HG03342 (cell line): ENCODE data around the gene NSG2.

Source experiments
- ATAC-seq: cut with Tn5 transposase; IDR thresholded peaks from one replicate; pipeline ENCODE4 v1.9.1; 2021; ENCODE audit warnings: mild to moderate bottlenecking, moderate library complexity; ENCODE audit not compliant: unreplicated experiment

The NSG2 gene

DNA sequence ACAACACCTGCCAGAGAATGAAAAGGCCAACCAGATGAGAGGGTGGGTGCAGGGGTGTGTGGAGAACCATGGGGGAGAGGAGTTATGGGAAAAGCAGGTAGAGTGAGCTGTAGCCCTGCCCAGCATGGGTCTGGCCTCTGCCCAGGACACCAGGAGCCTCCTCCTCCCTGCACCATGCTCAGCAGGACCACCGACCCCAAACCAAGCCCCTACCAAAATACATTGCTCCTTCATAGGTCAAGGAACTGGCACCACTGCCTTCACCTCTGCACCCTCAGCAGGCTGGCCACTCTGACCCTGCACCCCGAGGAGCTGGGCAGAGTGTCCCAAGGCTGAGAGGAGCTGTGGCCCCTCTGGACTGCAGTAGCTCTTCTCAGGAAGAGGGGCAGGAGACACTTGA lies 102.0 kb downstream of the NSG2 start:
- ATAC-seq: no peak

DNA sequence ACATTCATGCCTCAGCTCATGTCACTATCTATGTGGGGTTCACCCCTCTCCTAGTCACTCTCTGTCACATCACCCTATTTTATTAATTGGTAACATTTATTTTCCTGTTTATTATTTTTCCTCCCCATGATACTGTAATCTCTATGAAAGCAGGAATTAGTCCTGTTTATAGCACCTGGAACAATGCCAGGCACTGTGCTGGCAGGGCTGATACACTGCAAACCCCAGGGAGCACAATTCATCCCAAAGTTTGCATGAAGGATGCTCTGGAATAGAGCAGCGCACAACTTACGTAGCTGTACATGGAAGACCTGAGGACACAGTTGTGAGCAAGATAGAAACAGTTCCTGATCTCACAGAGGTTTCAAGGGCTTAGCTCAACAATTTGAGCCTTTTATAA lies 103.2 kb downstream of the NSG2 start:
- ATAC-seq: no peak

DNA sequence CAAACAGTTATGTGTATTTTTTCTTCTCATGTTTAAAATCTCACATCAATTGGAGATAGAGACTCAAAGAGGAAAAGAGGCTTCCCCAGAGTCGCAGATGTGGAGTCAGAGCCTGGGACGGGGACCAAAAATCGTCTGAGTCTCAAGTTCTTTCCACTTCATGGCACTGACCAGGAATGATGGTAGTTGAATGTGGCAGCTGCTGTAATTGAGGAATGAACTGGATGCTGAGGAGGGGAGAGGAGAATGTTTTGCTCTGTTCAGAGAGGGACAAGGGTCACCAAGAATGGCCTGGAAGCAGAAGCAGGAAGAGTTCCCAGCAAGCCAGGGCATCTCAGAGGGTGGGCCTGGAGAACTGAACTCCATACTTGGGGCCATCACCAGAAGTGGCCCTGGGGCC lies 103.9 kb downstream of the NSG2 start:
- ATAC-seq: no peak

DNA sequence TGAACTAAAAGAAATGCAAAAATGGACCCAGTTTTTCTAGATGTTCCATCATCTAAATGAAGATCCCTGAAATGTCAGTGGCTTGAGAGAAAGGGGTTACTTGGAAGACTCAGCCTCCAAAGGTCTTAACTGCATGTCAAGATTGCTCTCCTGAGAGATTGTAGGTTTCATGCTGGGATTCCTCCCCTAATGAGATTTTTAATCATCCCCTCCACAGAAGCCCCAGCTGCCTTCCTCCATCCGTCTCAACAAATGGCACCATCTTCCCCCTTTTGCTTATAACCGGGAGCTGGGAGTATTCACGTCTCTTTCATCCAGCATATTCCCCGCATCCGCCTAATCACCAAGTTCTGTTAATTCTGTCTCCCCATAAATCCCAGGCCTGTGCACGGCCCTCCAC lies 104.5 kb downstream of the NSG2 start:
- no peak for ATAC-seq

DNA sequence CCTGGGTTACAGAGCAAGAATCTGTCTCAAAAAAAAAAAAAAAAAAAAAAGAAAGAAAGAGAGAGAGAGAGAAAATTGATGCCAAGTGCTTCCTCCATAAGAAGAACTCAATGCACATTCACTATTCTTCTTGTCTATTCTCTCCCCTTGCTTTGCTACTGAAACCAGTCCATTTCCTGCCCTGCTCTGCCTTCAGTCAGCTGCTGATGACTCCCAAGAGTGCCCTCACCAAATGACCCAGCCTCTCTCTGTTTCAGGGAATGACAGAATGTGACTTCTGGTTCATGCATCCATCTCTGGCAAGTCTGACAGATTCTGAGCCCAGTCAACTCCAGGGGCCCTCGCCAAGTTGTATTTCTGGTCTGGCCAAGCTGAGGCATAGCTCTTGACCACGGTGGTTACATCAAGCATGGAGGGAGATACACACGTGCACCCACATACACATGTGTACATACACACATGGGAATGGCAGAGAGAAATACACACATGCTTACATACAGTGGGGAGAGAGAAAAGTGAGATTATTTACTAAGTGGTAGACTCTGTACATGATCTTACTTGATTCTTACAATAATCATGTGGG lies 106.2 kb downstream of the NSG2 start:
- no peak for ATAC-seq

DNA sequence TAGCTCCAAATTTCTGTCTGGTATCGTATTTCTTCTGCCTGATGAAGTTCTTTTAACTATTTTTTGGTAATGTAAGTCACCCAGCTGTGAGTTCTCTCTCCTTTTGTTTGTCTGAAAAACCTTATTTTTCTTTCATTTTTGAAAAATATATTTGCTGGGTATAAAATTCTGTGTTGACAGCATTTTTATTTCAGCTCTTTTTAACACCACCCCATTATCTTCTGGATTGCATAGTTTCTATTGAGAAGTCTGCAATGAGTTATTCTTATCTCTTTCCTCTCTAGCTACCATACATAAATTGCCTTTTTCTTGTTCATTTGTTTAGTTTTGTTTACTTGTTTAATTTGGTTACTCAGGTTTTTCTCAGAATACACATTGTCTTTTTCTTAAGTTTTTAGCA lies 109.1 kb downstream of the NSG2 start:
- no peak for ATAC-seq

DNA sequence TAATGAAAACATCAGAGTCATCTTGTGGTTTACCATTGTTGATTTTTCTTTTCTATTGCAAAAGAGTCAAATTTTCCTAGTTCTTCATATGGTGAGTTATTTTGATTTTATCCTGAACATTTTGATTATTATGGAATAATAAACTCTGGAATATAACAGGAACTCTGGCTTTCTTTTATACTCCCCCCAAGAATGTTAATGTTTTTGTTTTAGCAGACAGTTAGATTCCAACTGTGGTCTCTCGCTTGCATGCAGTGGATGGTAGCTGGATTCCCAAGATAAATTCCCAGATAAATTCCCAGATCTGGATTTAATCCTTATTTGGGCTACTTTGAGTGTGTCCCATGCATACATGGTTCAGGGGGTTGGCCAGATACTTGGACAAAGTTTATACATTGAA lies 109.8 kb downstream of the NSG2 start:
- ATAC-seq: no peak

DNA sequence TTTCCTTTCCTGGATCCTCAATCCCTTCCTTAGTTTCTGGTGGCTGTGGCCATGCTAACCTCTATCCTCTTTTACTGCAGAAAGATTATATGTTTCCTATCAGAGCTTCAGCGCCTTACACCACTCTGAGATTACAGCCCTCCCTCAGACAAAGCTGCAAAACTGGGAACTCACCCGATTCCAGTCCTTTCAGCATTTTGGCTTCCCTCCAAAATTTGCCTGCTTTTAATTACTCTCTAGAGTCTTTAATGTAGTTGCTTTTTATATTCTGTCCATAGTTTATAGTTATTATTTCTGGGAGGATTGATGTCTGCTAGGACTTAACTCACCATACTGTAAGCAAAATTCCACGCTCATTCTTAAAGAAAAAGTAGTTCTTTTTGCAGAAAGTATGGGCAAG lies 110.2 kb downstream of the NSG2 start:
- no peak for ATAC-seq

DNA sequence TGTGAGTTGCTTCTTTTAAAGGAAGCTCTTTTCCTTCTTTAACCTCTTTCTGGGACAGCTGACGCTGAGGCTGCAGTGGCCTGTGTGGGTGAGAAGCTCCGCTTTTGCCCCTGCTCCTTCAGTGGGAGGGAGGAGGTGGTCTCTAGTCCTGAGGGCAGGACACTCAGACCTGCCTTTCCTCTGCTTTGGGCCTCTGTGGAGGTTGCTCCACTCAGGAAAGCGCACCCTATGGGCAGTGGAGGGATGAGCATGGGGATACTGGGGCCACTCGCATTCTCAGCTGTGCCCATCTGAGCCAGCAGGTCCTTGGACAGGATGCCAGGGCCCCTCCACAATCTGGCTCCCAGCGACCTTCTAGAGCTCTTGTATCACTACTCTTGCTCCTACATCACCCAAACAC lies 111.5 kb downstream of the NSG2 start:
- no peak for ATAC-seq
